PC-3 (cell line): ENCODE measurements around the gene WDR62. TPM values are rescaled to one million over a fixed set of nuclear protein-coding genes. Genes with fewer than 3 reads are reported as not detected.
"Not testable (repeated sequence)": the region's sequence is repeated elsewhere in the genome, so short reads cannot be mapped to it uniquely, and the experiment has no call there.

Source experiments
- ATAC-seq: fragments of 200-7000 bp; cut with Tn5 transposase; 2 replicates; pipeline ENCODE4 v1.9.1; 2020; ENCODE audit warnings: mild to moderate bottlenecking, moderate library complexity
- BruUV-seq: library from RNA; stranded (reverse); fragments of 400-500 nt; replicated peaks from 2 replicates; lab custom pipeline; 2021; lab: Mats Ljungman, UMichigan
- CTCF ChIA-PET: fragments of 300-600 bp; sonication (Branson Sonifier 250); formaldehyde crosslinking; loops from one replicate; lab custom pipeline; 2022; ENCODE audit warnings: antibody characterized with exemption; lab: Charles Lee
- POLR2A ChIA-PET: fragments of 300-600 bp; sonication (Branson Sonifier 250); formaldehyde crosslinking; loops from one replicate; lab custom pipeline; 2022; ENCODE audit warnings: antibody characterized with exemption; ENCODE audit not compliant: unreplicated experiment; lab: Charles Lee
- DNase-seq: peaks from one replicate; pipeline ENCODE4 v3.0.0-alpha.2; 2015
- H2AFZ ChIP-seq: fragments of 300-600 bp; sonication (generic); 2 replicates; pipeline ENCODE4 v1.6.0; 2016; ENCODE audit warnings: antibody characterized with exemption, low read length
- H3F3A ChIP-seq: fragments of 300-600 bp; sonication (generic); one replicate; pipeline ENCODE4 v1.6.0; 2017; ENCODE audit warnings: antibody characterized with exemption, low read length, control low read depth, mild to moderate bottlenecking; ENCODE audit not compliant: unreplicated experiment
- H3K27ac ChIP-seq: fragments of 300-600 bp; sonication (generic); 2 replicates; pipeline ENCODE4 v1.5.1; 2016; ENCODE audit warnings: mild to moderate bottlenecking, low read length
- H3K27me3 ChIP-seq: fragments of 300-600 bp; sonication (generic); 2 replicates; pipeline ENCODE4 v1.6.1; 2016; ENCODE audit warnings: low read length, mixed read lengths
- H3K36me3 ChIP-seq: fragments of 300-600 bp; sonication (generic); 2 replicates; pipeline ENCODE4 v1.6.1; 2016; ENCODE audit warnings: low read depth, mixed run types, low read length, mixed read lengths
- H3K4me1 ChIP-seq: fragments of 300-600 bp; sonication (generic); 2 replicates; pipeline ENCODE4 v1.5.1; 2016; ENCODE audit warnings: low read length; ENCODE audit not compliant: insufficient read depth
- H3K4me2 ChIP-seq: fragments of 300-600 bp; sonication (generic); 2 replicates; pipeline ENCODE4 v1.6.0; 2016; ENCODE audit warnings: low read length
- H3K4me3 ChIP-seq: fragments of 300-600 bp; sonication (generic); 2 replicates; pipeline ENCODE4 v1.5.1; 2016; ENCODE audit warnings: mild to moderate bottlenecking, low read length, mixed read lengths
- H3K79me2 ChIP-seq: fragments of 300-600 bp; sonication (generic); 2 replicates; pipeline ENCODE4 v1.6.1; 2017; ENCODE audit warnings: low read length, mixed read lengths
- H3K9ac ChIP-seq: fragments of 300-600 bp; sonication (generic); 2 replicates; pipeline ENCODE4 v1.6.0; 2016; ENCODE audit warnings: mild to moderate bottlenecking, low read length
- H3K9me2 ChIP-seq: fragments of 300-600 bp; sonication (generic); replicated peaks from 2 replicates; pipeline ENCODE4 v1.6.1; 2016; ENCODE audit warnings: mixed run types, low read length, mixed read lengths
- H3K9me3 ChIP-seq: fragments of 300-600 bp; sonication (generic); 2 replicates; pipeline ENCODE4 v1.6.1; 2016; ENCODE audit warnings: low read length, mixed read lengths
- H4K20me1 ChIP-seq: fragments of 300-600 bp; sonication (generic); 2 replicates; pipeline ENCODE4 v1.6.1; 2016; ENCODE audit warnings: low read length, mixed read lengths
- EZH2 ChIP-seq: fragments of 300-600 bp; sonication (generic); IDR thresholded peaks from one replicate; pipeline ENCODE4 v1.6.1; 2017; ENCODE audit warnings: antibody characterized with exemption, mild to moderate bottlenecking, low read length; ENCODE audit not compliant: unreplicated experiment
- EZH2phosphoT487 ChIP-seq: fragments of 300-600 bp; sonication (generic); IDR thresholded peaks from 2 replicates; pipeline ENCODE4 v1.6.1; 2018; ENCODE audit warnings: mild to moderate bottlenecking, antibody characterized with exemption, low read length, borderline replicate concordance
- intact Hi-C: fragments of 100-400 bp; cut with micrococcal nuclease; formaldehyde crosslinking; loops from 2 replicates; pipeline ENCODE4 v1.9.0; 2023
- total RNA-seq: library from RNA; depleted of rRNA; stranded (reverse); fragments of >200 nt; gene quantifications from 2 replicates; pipeline ENCODE4 v1.2.3, GENCODE V29; 2014
- TF ChIP-seq, protein P1 (sequence below): fragments of 300-600 bp; sonication (generic); conservative IDR thresholded peaks from 2 replicates; pipeline ENCODE4 v1.5.1; 2017; ENCODE audit warnings: antibody characterized with exemption, low read depth, mild to moderate bottlenecking, low read length

Gene WDR62
- total RNA-seq, 1 experiment from 2014 or later, result 13.9 TPM

DNA sequence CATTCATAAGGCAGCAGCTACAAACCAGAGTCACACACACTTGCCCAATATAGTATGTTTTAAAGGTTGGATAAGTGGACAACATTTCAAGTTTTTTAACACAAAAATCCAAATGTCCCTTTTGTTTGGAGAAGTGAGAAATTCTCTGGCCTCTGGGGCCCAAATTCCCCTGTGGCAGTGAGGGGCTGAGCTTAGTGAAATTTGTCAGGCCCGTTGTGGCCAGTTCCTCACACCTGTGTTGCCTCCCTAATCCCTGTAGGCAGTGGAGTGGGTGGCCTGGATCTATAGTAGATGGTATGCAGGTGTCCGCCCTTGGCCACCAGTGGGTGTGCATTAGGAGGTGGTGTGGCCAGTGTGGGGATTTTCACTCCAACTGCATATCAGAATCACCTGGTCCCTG, 6.7 kb downstream of the WDR62 start:
- intact Hi-C loops, result loop anchor here (2.0 kb wide), 1 partner anchor 51 kb away; no protein-coding TSS in a partner anchor
- DNase-seq (no peak), ATAC-seq (no peak)
- Histone ChIP-seq H3K9ac (no peak overlapping the region), H3K27me3 (no peaks in the 10 kb centered on the region), H3K4me3 (no peak overlapping the region), H2AFZ (no peak overlapping the region), H3K27ac (no peak overlapping the region), H3F3A (no peaks in the 10 kb centered on the region), H3K9me3 (no peaks in the 10 kb centered on the region), H3K4me2 (no peak overlapping the region), H3K9me2 (no peaks in the 10 kb centered on the region), H3K4me1 (peaks cover 3% of the 10 kb centered on the region), H3K36me3 (peaks cover 17% of the 10 kb centered on the region), H4K20me1 (no peaks in the 10 kb centered on the region), H3K79me2 (peaks cover 22% of the 10 kb centered on the region)
- CTCF ChIA-PET, result no interaction called here
- TF ChIP-seq EZH2, result no peak
- no peak for TF ChIP-seq EZH2phosphoT487
- TF ChIP-seq, protein P1, sequence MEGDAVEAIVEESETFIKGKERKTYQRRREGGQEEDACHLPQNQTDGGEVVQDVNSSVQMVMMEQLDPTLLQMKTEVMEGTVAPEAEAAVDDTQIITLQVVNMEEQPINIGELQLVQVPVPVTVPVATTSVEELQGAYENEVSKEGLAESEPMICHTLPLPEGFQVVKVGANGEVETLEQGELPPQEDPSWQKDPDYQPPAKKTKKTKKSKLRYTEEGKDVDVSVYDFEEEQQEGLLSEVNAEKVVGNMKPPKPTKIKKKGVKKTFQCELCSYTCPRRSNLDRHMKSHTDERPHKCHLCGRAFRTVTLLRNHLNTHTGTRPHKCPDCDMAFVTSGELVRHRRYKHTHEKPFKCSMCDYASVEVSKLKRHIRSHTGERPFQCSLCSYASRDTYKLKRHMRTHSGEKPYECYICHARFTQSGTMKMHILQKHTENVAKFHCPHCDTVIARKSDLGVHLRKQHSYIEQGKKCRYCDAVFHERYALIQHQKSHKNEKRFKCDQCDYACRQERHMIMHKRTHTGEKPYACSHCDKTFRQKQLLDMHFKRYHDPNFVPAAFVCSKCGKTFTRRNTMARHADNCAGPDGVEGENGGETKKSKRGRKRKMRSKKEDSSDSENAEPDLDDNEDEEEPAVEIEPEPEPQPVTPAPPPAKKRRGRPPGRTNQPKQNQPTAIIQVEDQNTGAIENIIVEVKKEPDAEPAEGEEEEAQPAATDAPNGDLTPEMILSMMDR, result no peak
- POLR2A ChIA-PET, result no interaction called here
- no TSS peak for BruUV-seq

DNA sequence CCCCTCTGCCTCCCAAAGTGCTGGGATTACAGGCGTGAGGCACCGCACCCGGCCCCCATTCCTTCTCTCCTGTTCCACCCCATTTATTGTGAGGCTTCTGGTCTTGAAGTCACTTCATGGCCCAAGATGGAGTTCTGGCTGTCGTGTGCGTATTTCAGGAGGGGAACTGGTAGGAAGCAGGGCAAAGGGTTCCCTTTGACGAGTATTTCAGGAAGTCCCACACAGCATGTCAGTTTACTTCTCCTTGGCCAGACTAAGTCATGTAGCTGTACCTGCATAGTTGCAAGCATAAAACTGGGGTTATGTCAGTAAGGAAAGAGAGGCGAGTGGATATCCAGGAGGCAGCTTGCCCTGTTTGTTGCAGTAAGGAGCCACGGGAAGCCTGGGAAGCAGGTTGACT, 10.1 kb downstream of the WDR62 start:
- Histone ChIP-seq H3K4me1 (no peaks in the 10 kb centered on the region), H4K20me1 (no peaks in the 10 kb centered on the region), H3K27ac (no peak overlapping the region), H3K4me2 (no peak overlapping the region), H3K36me3 (peaks cover 21% of the 10 kb centered on the region), H3F3A (no peaks in the 10 kb centered on the region), H3K27me3 (no peaks in the 10 kb centered on the region), H2AFZ (no peak overlapping the region), H3K79me2 (no peaks in the 10 kb centered on the region), H3K4me3 (no peak overlapping the region), H3K9me3 (no peaks in the 10 kb centered on the region), H3K9me2 (no peaks in the 10 kb centered on the region), H3K9ac (no peak overlapping the region)
- no TSS peak for BruUV-seq
- ATAC-seq, result no peak
- intact Hi-C loops, result no loop called here
- POLR2A ChIA-PET, result no interaction called here
- CTCF ChIA-PET, result no interaction called here
- TF ChIP-seq EZH2phosphoT487 (no peak), EZH2 (no peak)
- TF ChIP-seq, protein P1, result no peak
- DNase-seq, result no peak

DNA sequence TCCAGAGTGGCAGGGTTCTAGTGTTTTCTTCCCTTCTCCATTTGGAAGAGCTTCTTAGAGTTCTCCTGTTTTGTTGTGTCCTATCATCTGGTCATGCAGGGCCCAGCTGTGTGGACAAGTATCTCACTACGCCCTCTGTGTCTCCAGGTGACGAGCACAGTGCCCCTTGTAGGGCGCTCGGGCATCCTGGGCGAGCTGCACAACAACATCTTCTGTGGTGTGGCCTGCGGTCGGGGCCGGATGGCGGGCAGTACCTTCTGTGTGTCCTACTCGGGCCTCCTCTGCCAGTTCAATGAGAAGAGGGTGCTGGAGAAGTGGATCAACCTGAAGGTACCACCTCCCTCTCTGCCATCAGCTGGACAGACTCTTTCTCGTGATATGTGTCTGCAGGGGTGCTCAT, 13.0 kb downstream of the WDR62 start:
- H3K27ac ChIP-seq, result no peak overlapping the region
- peaks cover 20% of the 10 kb centered on the region; the same call in 1 of the 2 replicates for H4K20me1 ChIP-seq
- H3K36me3 ChIP-seq, result peaks cover 26% of the 10 kb centered on the region
- ChIA-PET POLR2A (no interaction called here), CTCF (no interaction called here)
- H3K9ac ChIP-seq, result no peak overlapping the region
- no peaks in the 10 kb centered on the region for H3K27me3 ChIP-seq
- no peak overlapping the region for H3K4me3 ChIP-seq
- H3K9me3 ChIP-seq, result no peaks in the 10 kb centered on the region
- TF ChIP-seq EZH2phosphoT487 (no peak), EZH2 (no peak)
- TF ChIP-seq, protein P1, result no peak
- no peaks in the 10 kb centered on the region for H3F3A ChIP-seq
- ATAC-seq (no peak), DNase-seq (no peak)
- no peak overlapping the region for H2AFZ ChIP-seq
- H3K4me1 ChIP-seq, result peaks cover 4% of the 10 kb centered on the region; the same call in 1 of the 2 replicates
- no peak overlapping the region for H3K4me2 ChIP-seq
- intact Hi-C loops, result no loop called here
- no peaks in the 10 kb centered on the region for H3K9me2 ChIP-seq
- BruUV-seq, result no TSS peak
- H3K79me2 ChIP-seq, result no peaks in the 10 kb centered on the region

DNA sequence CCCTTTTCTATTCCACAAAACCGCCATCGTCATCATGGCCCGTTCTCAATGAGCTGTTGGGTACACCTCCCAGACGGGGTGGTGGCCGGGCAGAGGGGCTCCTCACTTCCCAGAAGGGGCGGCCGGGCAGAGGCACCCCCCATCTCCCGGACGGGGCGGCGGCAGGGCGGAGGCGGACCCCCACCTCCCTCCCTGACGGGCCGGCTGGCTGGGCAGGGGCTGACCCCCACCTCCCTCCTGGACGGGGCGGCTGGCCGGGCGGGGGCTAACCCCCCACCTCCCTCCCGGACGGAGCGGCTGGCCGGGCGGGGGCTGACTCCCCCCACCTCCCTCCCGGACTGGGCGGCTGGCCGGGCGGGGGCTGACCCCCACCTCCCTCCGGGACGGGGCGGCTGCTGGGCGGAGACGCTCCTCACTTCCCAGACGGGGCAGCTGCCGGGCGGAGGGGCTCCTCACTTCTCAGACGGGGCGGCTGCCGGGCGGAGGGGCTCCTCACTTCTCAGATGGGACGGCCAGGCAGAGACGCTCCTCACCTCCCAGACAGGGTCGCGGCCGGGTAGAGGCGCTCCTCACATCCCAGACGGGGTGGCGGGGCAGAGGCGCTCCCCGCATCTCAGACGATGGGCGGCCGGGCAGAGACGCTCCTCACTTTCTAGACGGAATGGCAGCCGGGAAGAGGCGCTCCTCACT, 14.3 kb downstream of the WDR62 start:
- H3K79me2 ChIP-seq, H3K9ac ChIP-seq, H3K9me2 ChIP-seq, H3K9me3 ChIP-seq, ATAC-seq, H3K4me2 ChIP-seq, H3K27me3 ChIP-seq, H3K4me3 ChIP-seq, POLR2A ChIA-PET, H3F3A ChIP-seq, H3K27ac ChIP-seq, intact Hi-C loops, H2AFZ ChIP-seq, H3K4me1 ChIP-seq, BruUV-seq, DNase-seq, CTCF ChIA-PET: not testable (repeated sequence)
- Histone ChIP-seq H3K36me3 (peaks cover 26% of the 10 kb centered on the region), H4K20me1 (peaks cover 20% of the 10 kb centered on the region; the same call in 1 of the 2 replicates)
